OCI-LY7 (cell line): Measurements from ENCODE around the gene SPDL1. TPM values are rescaled to one million over a fixed set of nuclear protein-coding genes. Genes with fewer than 3 reads are reported as not detected.
A peak's percentile ranks its signal among the peaks of the same experiment; 100 is the strongest.

ENCODE experiments used
- BruUV-seq: library from RNA; stranded (reverse); fragments of 400-500 nt; replicated peaks from 2 replicates; lab custom pipeline; 2021; lab: Mats Ljungman, UMichigan
- CTCF ChIA-PET: fragments of 300-600 bp; sonication (Branson Sonifier 250); formaldehyde crosslinking; loops from one replicate; lab custom pipeline; 2022; ENCODE audit warnings: antibody characterized with exemption; ENCODE audit not compliant: unreplicated experiment; lab: Charles Lee
- POLR2A ChIA-PET: fragments of 300-600 bp; sonication (Branson Sonifier 250); formaldehyde crosslinking; loops from one replicate; lab custom pipeline; 2022; ENCODE audit warnings: antibody characterized with exemption; lab: Charles Lee
- DNase-seq: peaks from one replicate; pipeline ENCODE4 v3.0.0-alpha.2; 2015; ENCODE audit warnings: low spot score
- H2AFZ ChIP-seq: fragments of 200-600 bp; sonication (generic), shearing (Covaris generic); 2 replicates; pipeline ENCODE4 v1.6.1; 2014; ENCODE audit warnings: mild to moderate bottlenecking, antibody characterized with exemption, low read length, moderate library complexity
- H3K27ac ChIP-seq: fragments of 200-600 bp; sonication (generic); 2 replicates; pipeline ENCODE4 v1.5.1; 2014; ENCODE audit warnings: mixed run types, low read depth, mild to moderate bottlenecking, moderate library complexity, low read length, inconsistent platforms; ENCODE audit not compliant: poor library complexity, severe bottlenecking
- H3K36me3 ChIP-seq: fragments of 200-600 bp; sonication (generic); 2 replicates; pipeline ENCODE4 v1.6.1; 2014; ENCODE audit warnings: mild to moderate bottlenecking, antibody characterized with exemption, low read length, moderate library complexity, mixed read lengths; ENCODE audit not compliant: insufficient read depth
- H3K4me1 ChIP-seq: fragments of 200-600 bp; sonication (generic); 2 replicates; pipeline ENCODE4 v1.5.1; 2014; ENCODE audit warnings: mild to moderate bottlenecking, low read length; ENCODE audit not compliant: insufficient read depth, poor library complexity, severe bottlenecking
- H3K4me2 ChIP-seq: fragments of 200-600 bp; sonication (generic); 2 replicates; pipeline ENCODE4 v1.6.1; 2014; ENCODE audit warnings: mild to moderate bottlenecking, low read length
- H3K4me3 ChIP-seq: fragments of 200-600 bp; sonication (generic); 2 replicates; pipeline ENCODE4 v1.5.1; 2014; ENCODE audit warnings: mild to moderate bottlenecking, low read depth, low read length; ENCODE audit not compliant: poor library complexity, severe bottlenecking
- H3K79me2 ChIP-seq: fragments of 200-600 bp; sonication (generic); 2 replicates; pipeline ENCODE4 v1.6.1; 2016; ENCODE audit warnings: low read depth, mild to moderate bottlenecking, low read length, moderate library complexity, mixed read lengths; ENCODE audit not compliant: insufficient read depth
- H3K9me2 ChIP-seq: fragments of 200-600 bp; sonication (generic); 2 replicates; pipeline ENCODE4 v1.6.1; 2016; ENCODE audit warnings: mild to moderate bottlenecking, low read length, mixed read lengths; ENCODE audit not compliant: insufficient read depth
- H3K9me3 ChIP-seq: fragments of 200-600 bp; sonication (generic); 2 replicates; pipeline ENCODE4 v1.6.1; 2014; ENCODE audit warnings: mild to moderate bottlenecking, mixed run types, low read length, mixed read lengths
- H4K20me1 ChIP-seq: fragments of 200-600 bp; sonication (generic); 2 replicates; pipeline ENCODE4 v1.6.1; 2014; ENCODE audit warnings: mild to moderate bottlenecking, antibody characterized with exemption, low read length, moderate library complexity, mixed read lengths; ENCODE audit not compliant: insufficient read depth
- EZH2phosphoT487 ChIP-seq: fragments of 200-600 bp; sonication (generic); IDR thresholded peaks from 2 replicates; pipeline ENCODE4 v1.6.1; 2018; ENCODE audit warnings: low read depth, borderline replicate concordance, mild to moderate bottlenecking, mixed run types, antibody characterized with exemption, low read length, moderate library complexity, mixed read lengths
- intact Hi-C: fragments of 100-400 bp; cut with micrococcal nuclease; formaldehyde crosslinking; loops from one replicate; pipeline ENCODE4 v1.10.0; 2022; ENCODE audit not compliant: unreplicated experiment
- total RNA-seq, 2 experiments: library from RNA; depleted of rRNA in 1 of 2; stranded (reverse); fragments of >200 nt in 1 of 2; shearing (Covaris generic) in 1 of 2; gene quantifications; 2 replicates each; pipeline ENCODE4 v1.2.3, GENCODE V29; 2014 to 2022
- TF ChIP-seq, protein P1 (sequence below): fragments of 200-600 bp; sonication (generic); conservative IDR thresholded peaks from 2 replicates; pipeline ENCODE4 v1.5.1; 2014; ENCODE audit warnings: mild to moderate bottlenecking, antibody characterized with exemption, low read length, moderate library complexity, mixed read lengths

Gene SPDL1
- total RNA-seq, 2 experiments from 2014 or later: 27.4 to 65.9 TPM

DNA sequence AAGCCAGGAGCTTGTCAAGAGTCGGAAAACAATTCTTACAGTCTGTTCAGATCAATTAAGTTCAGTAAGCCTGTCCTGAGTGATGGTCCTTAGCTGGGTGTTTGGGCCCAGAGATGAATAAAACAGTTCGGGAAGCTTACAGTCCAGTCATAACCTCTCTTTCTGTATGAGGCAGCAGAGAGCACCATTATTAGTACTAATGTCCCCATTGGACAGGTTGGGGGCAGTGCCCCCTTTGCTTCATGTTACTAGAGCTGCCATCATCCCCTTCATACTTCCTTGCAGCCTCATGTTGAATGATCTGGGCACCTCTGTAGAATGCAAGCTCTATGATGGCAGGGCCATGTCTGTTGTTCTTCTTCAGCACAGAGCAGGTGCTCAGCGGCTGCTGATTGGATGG is 63.3 kb downstream of the SPDL1 start:
- peaks cover 32% of the 10 kb centered on the region for H4K20me1 ChIP-seq
- intact Hi-C loops: no loop called here
- peaks cover 73% of the 10 kb centered on the region for H3K36me3 ChIP-seq
- H2AFZ ChIP-seq: no peak overlapping the region
- TF ChIP-seq EZH2phosphoT487: no peak
- TF ChIP-seq, protein P1, sequence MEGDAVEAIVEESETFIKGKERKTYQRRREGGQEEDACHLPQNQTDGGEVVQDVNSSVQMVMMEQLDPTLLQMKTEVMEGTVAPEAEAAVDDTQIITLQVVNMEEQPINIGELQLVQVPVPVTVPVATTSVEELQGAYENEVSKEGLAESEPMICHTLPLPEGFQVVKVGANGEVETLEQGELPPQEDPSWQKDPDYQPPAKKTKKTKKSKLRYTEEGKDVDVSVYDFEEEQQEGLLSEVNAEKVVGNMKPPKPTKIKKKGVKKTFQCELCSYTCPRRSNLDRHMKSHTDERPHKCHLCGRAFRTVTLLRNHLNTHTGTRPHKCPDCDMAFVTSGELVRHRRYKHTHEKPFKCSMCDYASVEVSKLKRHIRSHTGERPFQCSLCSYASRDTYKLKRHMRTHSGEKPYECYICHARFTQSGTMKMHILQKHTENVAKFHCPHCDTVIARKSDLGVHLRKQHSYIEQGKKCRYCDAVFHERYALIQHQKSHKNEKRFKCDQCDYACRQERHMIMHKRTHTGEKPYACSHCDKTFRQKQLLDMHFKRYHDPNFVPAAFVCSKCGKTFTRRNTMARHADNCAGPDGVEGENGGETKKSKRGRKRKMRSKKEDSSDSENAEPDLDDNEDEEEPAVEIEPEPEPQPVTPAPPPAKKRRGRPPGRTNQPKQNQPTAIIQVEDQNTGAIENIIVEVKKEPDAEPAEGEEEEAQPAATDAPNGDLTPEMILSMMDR: no peak
- POLR2A ChIA-PET: no interaction called here
- no peaks in the 10 kb centered on the region for H3K9me3 ChIP-seq
- CTCF ChIA-PET: no interaction called here
- no peaks in the 10 kb centered on the region for H3K9me2 ChIP-seq
- DNase-seq: no peak
- peaks cover 52% of the 10 kb centered on the region for H3K4me1 ChIP-seq
- H3K27ac ChIP-seq: no peak overlapping the region
- peaks cover 98% of the 10 kb centered on the region for H3K79me2 ChIP-seq
- BruUV-seq: no TSS peak
- peak overlapping the region; percentile 57 for H3K4me2 ChIP-seq
- no peak overlapping the region for H3K4me3 ChIP-seq

DNA sequence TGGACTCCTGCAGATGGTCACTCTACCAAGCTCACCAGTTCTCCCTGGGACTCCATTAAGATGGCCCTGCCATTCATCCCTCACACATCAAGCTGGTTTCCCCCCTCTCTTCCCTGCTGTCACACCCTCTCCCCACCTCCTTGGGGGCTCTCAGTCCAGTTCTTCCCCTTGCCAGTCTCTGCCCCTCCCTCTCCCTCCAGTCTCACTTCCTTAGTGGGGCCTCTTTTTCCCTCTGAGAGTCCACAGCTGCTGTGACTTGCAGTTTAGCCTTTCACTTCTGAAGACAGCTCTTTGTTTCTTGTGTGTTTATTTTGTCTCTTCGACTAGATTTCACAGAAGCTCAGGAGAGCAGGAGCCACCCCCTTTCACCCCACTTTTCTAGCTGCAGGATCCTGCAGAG is 64.0 kb downstream of the SPDL1 start:
- peaks cover 54% of the 10 kb centered on the region for H3K4me1 ChIP-seq
- peaks cover 98% of the 10 kb centered on the region for H3K79me2 ChIP-seq
- POLR2A ChIA-PET: interaction anchor here (0.7 to 1.0 kb wide), 2 partner anchors 9 to 10 kb away, joined by 3 to 6 read pairs; no protein-coding TSS in a partner anchor
- CTCF ChIA-PET: no interaction called here
- H3K4me3 ChIP-seq: peak overlapping the region; percentile 26
- H3K9me3 ChIP-seq: no peaks in the 10 kb centered on the region
- TF ChIP-seq EZH2phosphoT487: no peak
- TF ChIP-seq, protein P1: no peak
- peak; percentile 44 for DNase-seq
- H2AFZ ChIP-seq: no peak overlapping the region
- intact Hi-C loops: no loop called here
- peak overlapping the region; percentile 57 for H3K4me2 ChIP-seq
- peaks cover 25% of the 10 kb centered on the region; the same call in 1 of the 2 replicates for H4K20me1 ChIP-seq
- H3K27ac ChIP-seq: peak overlapping the region; percentile 21
- H3K36me3 ChIP-seq: peaks cover 73% of the 10 kb centered on the region
- BruUV-seq: no TSS peak
- H3K9me2 ChIP-seq: no peaks in the 10 kb centered on the region

DNA sequence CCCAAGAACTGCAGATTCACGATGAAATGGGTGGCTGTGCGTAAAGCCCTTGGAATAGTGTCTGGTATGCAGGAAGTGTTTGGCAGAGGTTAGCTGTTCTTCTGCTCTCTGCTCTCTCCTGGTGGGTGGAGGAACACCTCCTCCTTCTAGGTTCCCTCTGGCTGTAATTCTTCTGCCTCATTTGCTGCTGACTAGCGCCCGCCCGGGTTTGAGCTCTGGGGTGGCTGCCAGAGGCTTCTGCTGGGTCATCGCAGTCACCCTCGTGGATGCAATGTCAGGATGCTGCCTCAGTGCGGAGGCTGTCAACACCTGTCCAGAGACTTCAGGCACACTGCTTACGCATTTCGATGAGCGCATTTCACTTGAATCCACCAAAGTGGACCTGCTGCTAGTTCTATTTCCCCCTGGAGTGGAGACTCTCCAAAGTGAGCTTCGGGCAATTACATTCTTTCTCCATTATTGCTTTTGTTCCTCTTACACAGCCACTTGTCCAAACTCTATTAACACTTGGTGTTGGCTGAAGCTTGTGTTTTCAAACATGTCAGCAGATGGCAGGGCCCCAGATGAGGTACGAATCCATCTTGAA is 65.2 kb downstream of the SPDL1 start:
- Histone ChIP-seq H3K9me3 (no peaks in the 10 kb centered on the region), H3K27ac (no peak overlapping the region), H3K4me1 (peaks cover 54% of the 10 kb centered on the region), H4K20me1 (peaks cover 28% of the 10 kb centered on the region; the same call in 1 of the 2 replicates), H3K9me2 (no peaks in the 10 kb centered on the region), H3K4me3 (no peak overlapping the region), H2AFZ (no peak overlapping the region), H3K4me2 (no peak overlapping the region), H3K79me2 (peaks cover 100% of the 10 kb centered on the region), H3K36me3 (peaks cover 76% of the 10 kb centered on the region)
- CTCF ChIA-PET: no interaction called here
- no TSS peak for BruUV-seq
- TF ChIP-seq EZH2phosphoT487: no peak
- TF ChIP-seq, protein P1: no peak
- POLR2A ChIA-PET: interaction anchor here (0.6 to 1.6 kb wide), 3 partner anchors 12 to 65 kb away, joined by 3 to 5 read pairs (median 3); partner anchors contain the start of genes DOCK2 and SPDL1
- intact Hi-C loops: no loop called here
- DNase-seq: no peak
